ENCODE data around the gene AKT1S1. TPM values are rescaled to one million over a fixed set of nuclear protein-coding genes. Genes with fewer than 3 reads are reported as not detected.

Gene AKT1S1
- total RNA-seq, 3 donors from 2014 or later (not counting 1 experiment from before 2014, with no cell fraction given): 12.8 to 17.8 (median 16.1) TPM

GRCh38 chr19:49869484-49870308, 7.5 kb downstream of the AKT1S1 start:
- H3K9me3 Mint-ChIP-seq: no peaks in the 10 kb centered on the region
- no peak overlapping the region for H3K4me3 Mint-ChIP-seq
- Histone ChIP-seq H3K4me3 (ENCODE audit: low read length) (peak overlapping the region; percentile 68), H3K27me3 (ENCODE audit: control insufficient read depth, insufficient read depth, low read length) (no peaks in the 10 kb centered on the region), H3K36me3 (ENCODE audit: control insufficient read depth, insufficient read depth, low read length) (peaks cover 7% of the 10 kb centered on the region), H3K27ac (ENCODE audit: low read length) (peak overlapping the region; percentile 88), H3K4me1 (ENCODE audit: control insufficient read depth, insufficient read depth, low read length) (peaks cover 51% of the 10 kb centered on the region), H3K9me3 (ENCODE audit: control insufficient read depth, insufficient read depth, low read length) (no peaks in the 10 kb centered on the region)
- TF ChIP-seq CTCF (IDR thresholded peaks at IDR 0.05): no peak
- ATAC-seq (peak; percentile 76 to 90 (median 81)), DNase-seq (peak; percentile 90 to 96)
- H3K27me3 Mint-ChIP-seq (ENCODE audit: low read depth in 2 of 2): no peaks in the 10 kb centered on the region
- H3K36me3 Mint-ChIP-seq: no peaks in the 10 kb centered on the region
- no peak overlapping the region for H3K27ac Mint-ChIP-seq
- under 1% methylated on average over 67 of the region's 67 CpGs for WGBS (ENCODE audit: insufficient coverage)
- intact Hi-C loops (cut with micrococcal nuclease): loop anchor here (1.0 to 5.0 kb wide), 3 partner anchors 8 to 192 kb away; partner anchors contain the start of genes AKT1S1, AP2A1, PRMT1 and TBC1D17
- peaks cover 18 to 20% of the 10 kb centered on the region in 2 donors for H3K4me1 Mint-ChIP-seq

GRCh38 chr19:49869009-49869483, 8.1 kb downstream of the AKT1S1 start:
- Mint-ChIP-seq H3K4me1 (peaks cover 20 to 22% of the 10 kb centered on the region in 2 donors), H3K4me3 (peak overlapping the region; percentile 35), H3K9me3 (no peaks in the 10 kb centered on the region), H3K36me3 (no peaks in the 10 kb centered on the region), H3K27ac (no peak overlapping the region), H3K27me3 (ENCODE audit: low read depth in 2 of 2) (no peaks in the 10 kb centered on the region)
- H3K27me3 ChIP-seq (ENCODE audit: control insufficient read depth, insufficient read depth, low read length): no peaks in the 10 kb centered on the region
- DNase-seq (no peak), ATAC-seq (peak; percentile 0 to 2 (median 0))
- H3K36me3 ChIP-seq (ENCODE audit: control insufficient read depth, insufficient read depth, low read length): peaks cover 11% of the 10 kb centered on the region
- H3K9me3 ChIP-seq (ENCODE audit: control insufficient read depth, insufficient read depth, low read length): no peaks in the 10 kb centered on the region
- peaks cover 51% of the 10 kb centered on the region for H3K4me1 ChIP-seq (ENCODE audit: control insufficient read depth, insufficient read depth, low read length)
- no peak for TF ChIP-seq CTCF (IDR thresholded peaks at IDR 0.05)
- WGBS (ENCODE audit: insufficient coverage): 5% methylated on average over 13 of the region's 15 CpGs
- H3K4me3 ChIP-seq (ENCODE audit: low read length): peak overlapping the region; percentile 26
- intact Hi-C loops (cut with micrococcal nuclease): loop anchor here (1.0 to 5.0 kb wide), 3 partner anchors 8 to 192 kb away; partner anchors contain the start of genes AKT1S1, AP2A1, PRMT1 and TBC1D17
- peak overlapping the region; percentile 88 for H3K27ac ChIP-seq (ENCODE audit: low read length)

- H3K9me3 ChIP-seq (ENCODE audit: control insufficient read depth, insufficient read depth, low read length): no peaks in the 10 kb centered on the region
- H3K36me3 ChIP-seq (ENCODE audit: control insufficient read depth, insufficient read depth, low read length): peaks cover 25% of the 10 kb centered on the region
- under 1% methylated on average over 65 of the region's 65 CpGs for WGBS (ENCODE audit: insufficient coverage)
- peaks cover 51% of the 10 kb centered on the region for H3K4me1 ChIP-seq (ENCODE audit: control insufficient read depth, insufficient read depth, low read length)
- Mint-ChIP-seq H3K4me1 (peaks cover 20 to 27% of the 10 kb centered on the region in 2 donors), H3K27me3 (ENCODE audit: low read depth in 2 of 2) (no peaks in the 10 kb centered on the region), H3K36me3 (no peaks in the 10 kb centered on the region), H3K4me3 (peak within 1 kb of the TSS; percentile 99), H3K9me3 (no peaks in the 10 kb centered on the region), H3K27ac (no peak within 1 kb of the TSS)
- H3K4me3 ChIP-seq (ENCODE audit: low read length): peak within 1 kb of the TSS; percentile 81
- no peaks in the 10 kb centered on the region for H3K27me3 ChIP-seq (ENCODE audit: control insufficient read depth, insufficient read depth, low read length)
- H3K27ac ChIP-seq (ENCODE audit: low read length): peak within 1 kb of the TSS; percentile 98
- ATAC-seq: peak; percentile 53 to 74 (median 60)
- TF ChIP-seq CTCF (IDR thresholded peaks at IDR 0.05): no peak
- intact Hi-C loops (cut with micrococcal nuclease): loop anchor here (1.0 to 5.0 kb wide), 4 partner anchors 14 to 190 kb away; partner anchors contain the start of genes AP2A1 and PRMT1
- peak; percentile 81 to 94 for DNase-seq
Observed at GRCh38 chr19:49866933-49867782, 10.0 kb downstream of the AKT1S1 start, which contains the start of gene PNKP. PNKP (minus strand) TSS chr19:49867576; CDS start chr19:49867204, 372 bp downstream.

Data from natural killer cell (primary cell).